Posterior vena cava (tissue), 2 donors: Measurements from ENCODE around the gene BMPER. TPM values are rescaled to one million over a fixed set of nuclear protein-coding genes. Genes with fewer than 3 reads are reported as not detected.

ENCODE experiments used
- DNase-seq: peaks from one replicate; pipeline ENCODE4 v3.0.0-alpha.2; 2020; ENCODE audit warnings: low spot score
- intact Hi-C, 2 donors: fragments of 100-400 bp; cut with DNase I; formaldehyde crosslinking; loops; one replicate each; pipeline versions ENCODE4 v1.14.1 to v1.14.2; 2022 to 2023
- total RNA-seq, 2 donors: library from RNA; stranded (reverse); fragmentation: NEBNext Ultra II Directional; extraction: Animal tissue kit (Norgen Biotek cat#: 25700); gene quantifications; one replicate each; pipeline ENCODE4 v1.2.1, GENCODE V29; 2021
- donor health status: DM: yes; HTN: yes; CAD: no.
- donor health status: DM: yes; HTN: yes; CAD: no.

BMPER gene
- total RNA-seq, 2 donors from 2014 or later: 5.6 to 7.1 TPM

GRCh38 chr7:33916357-33917081 is 11.2 kb downstream of the BMPER start:
- no peak for DNase-seq
- intact Hi-C loops: no loop called here

- no peak for DNase-seq
- intact Hi-C loops: no loop called here
Observed at GRCh38 chr7:33917661-33918060, 12.3 kb downstream of the BMPER start.

GRCh38 chr7:33918438-33919143 is 13.3 kb downstream of the BMPER start:
- no peak for DNase-seq
- intact Hi-C loops: no loop called here

GRCh38 chr7:33919449-33919848 is 14.1 kb downstream of the BMPER start:
- intact Hi-C loops: no loop called here
- no peak for DNase-seq

GRCh38 chr7:33921216-33921938 is 16.0 kb downstream of the BMPER start:
- intact Hi-C loops: no loop called here
- DNase-seq: no peak

GRCh38 chr7:33922820-33923219 is 17.5 kb downstream of the BMPER start:
- intact Hi-C loops: no loop called here
- DNase-seq: no peak

GRCh38 chr7:33923440-33924229 is 18.3 kb downstream of the BMPER start:
- intact Hi-C loops: no loop called here
- DNase-seq: no peak

- intact Hi-C loops: no loop called here
- DNase-seq: no peak
Observed at GRCh38 chr7:33926535-33926934, 21.2 kb downstream of the BMPER start.

GRCh38 chr7:33928986-33929385 is 23.6 kb downstream of the BMPER start:
- intact Hi-C loops: no loop called here

GRCh38 chr7:33932221-33932620 is 26.9 kb downstream of the BMPER start:
- intact Hi-C loops: loop anchor here in 1 of 2 donors (10.0 kb wide), 1 partner anchor 687 kb away; no protein-coding TSS in a partner anchor

More at GRCh38 chr7:33928986-33929385, 23.6 kb downstream of the BMPER start:
- DNase-seq: no peak

GRCh38 chr7:33932832-33933468 is 27.6 kb downstream of the BMPER start:
- intact Hi-C loops: loop anchor here in 1 of 2 donors (10.0 kb wide), 1 partner anchor 688 kb away; no protein-coding TSS in a partner anchor
- peak; percentile 90 for DNase-seq

More at GRCh38 chr7:33932221-33932620, 26.9 kb downstream of the BMPER start:
- DNase-seq: no peak

- intact Hi-C loops: loop anchor here in 1 of 2 donors (10.0 kb wide), 1 partner anchor 689 kb away; no protein-coding TSS in a partner anchor
- no peak for DNase-seq
Observed at GRCh38 chr7:33933611-33934281, 28.4 kb downstream of the BMPER start.

- no peak for DNase-seq
- intact Hi-C loops: loop anchor here in 1 of 2 donors (10.0 kb wide), 1 partner anchor 690 kb away; no protein-coding TSS in a partner anchor
Observed at GRCh38 chr7:33934391-33934790, 29.1 kb downstream of the BMPER start.

- DNase-seq: no peak
- intact Hi-C loops: loop anchor here in 1 of 2 donors (10.0 kb wide), 1 partner anchor 692 kb away; no protein-coding TSS in a partner anchor
Observed at GRCh38 chr7:33936503-33936902, 31.2 kb downstream of the BMPER start.

GRCh38 chr7:33937871-33938270 is 32.5 kb downstream of the BMPER start:
- DNase-seq: no peak

GRCh38 chr7:33939121-33939520 is 33.8 kb downstream of the BMPER start:
- intact Hi-C loops: loop anchor here in 1 of 2 donors (10.0 kb wide), 1 partner anchor 694 kb away; no protein-coding TSS in a partner anchor
- no peak for DNase-seq

More at GRCh38 chr7:33937871-33938270, 32.5 kb downstream of the BMPER start:
- intact Hi-C loops: loop anchor here in 1 of 2 donors (10.0 kb wide), 1 partner anchor 693 kb away; no protein-coding TSS in a partner anchor

- intact Hi-C loops: no loop called here
- no peak for DNase-seq
Observed at GRCh38 chr7:33940503-33940902, 35.2 kb downstream of the BMPER start.

GRCh38 chr7:33941418-33941817 is 36.1 kb downstream of the BMPER start:
- intact Hi-C loops: no loop called here
- DNase-seq: no peak
